Body of pancreas (tissue), 4 donors: ENCODE results near the gene STPG4.

Experiments used
- POLR2A ChIP-seq, 3 donors: fragments of 450-650 bp; IDR thresholded peaks; one replicate each; pipeline ENCODE4 v1.6.1; 2016; ENCODE audit warnings: antibody characterized with exemption in 3 of 3, mild to moderate bottlenecking in 2 of 3
- TF ChIP-seq, protein P1 (sequence below), 7 experiments: fragments of 450-650 bp in 4 of 7; fragments of 200-600 bp in 3 of 7; sonication (generic) in 3 of 7; IDR thresholded peaks; one replicate each; pipeline ENCODE4 v1.5.1; 2016 to 2019; ENCODE audit warnings: antibody characterized with exemption in 7 of 7

DNA sequence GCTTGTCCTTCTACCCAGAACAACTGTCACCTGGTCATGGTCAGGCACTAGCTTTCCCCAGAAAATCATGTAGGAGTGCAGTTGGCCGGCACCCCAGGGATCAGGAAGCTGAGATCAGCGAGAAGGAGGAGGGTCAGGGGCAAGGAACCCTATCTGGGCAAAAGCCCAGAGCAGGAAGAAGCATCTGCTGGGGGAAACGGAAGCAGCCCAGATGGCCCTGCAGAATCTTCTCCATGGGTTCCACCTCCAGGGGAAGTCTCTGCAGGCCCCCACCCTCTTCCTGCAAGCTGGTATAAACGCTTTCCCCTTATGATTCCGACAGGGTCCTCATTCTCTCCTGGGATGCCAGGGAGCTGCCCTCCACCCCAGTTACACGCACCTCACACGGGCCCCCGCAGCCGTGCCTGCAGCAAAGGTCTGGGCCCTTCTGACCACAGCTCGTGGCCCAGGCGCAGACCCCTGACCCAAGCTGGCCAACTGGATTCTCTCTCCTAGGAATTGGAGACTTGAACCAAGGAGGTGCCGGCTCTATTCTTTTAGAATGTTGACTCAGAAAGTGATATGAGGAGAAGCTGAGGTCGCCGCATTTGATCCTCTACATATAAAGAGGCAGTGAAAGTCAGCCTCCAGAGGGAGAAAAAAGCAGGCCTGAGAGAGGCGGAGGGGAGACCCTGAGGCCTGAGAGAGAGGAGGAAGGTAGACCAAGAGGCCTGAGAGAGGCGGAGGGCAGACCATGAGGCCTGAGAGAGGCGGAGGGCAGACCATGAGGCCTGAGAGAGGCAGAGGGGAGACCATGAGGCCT, 71.0 kb downstream of the STPG4 start:
- TF ChIP-seq, protein P1, sequence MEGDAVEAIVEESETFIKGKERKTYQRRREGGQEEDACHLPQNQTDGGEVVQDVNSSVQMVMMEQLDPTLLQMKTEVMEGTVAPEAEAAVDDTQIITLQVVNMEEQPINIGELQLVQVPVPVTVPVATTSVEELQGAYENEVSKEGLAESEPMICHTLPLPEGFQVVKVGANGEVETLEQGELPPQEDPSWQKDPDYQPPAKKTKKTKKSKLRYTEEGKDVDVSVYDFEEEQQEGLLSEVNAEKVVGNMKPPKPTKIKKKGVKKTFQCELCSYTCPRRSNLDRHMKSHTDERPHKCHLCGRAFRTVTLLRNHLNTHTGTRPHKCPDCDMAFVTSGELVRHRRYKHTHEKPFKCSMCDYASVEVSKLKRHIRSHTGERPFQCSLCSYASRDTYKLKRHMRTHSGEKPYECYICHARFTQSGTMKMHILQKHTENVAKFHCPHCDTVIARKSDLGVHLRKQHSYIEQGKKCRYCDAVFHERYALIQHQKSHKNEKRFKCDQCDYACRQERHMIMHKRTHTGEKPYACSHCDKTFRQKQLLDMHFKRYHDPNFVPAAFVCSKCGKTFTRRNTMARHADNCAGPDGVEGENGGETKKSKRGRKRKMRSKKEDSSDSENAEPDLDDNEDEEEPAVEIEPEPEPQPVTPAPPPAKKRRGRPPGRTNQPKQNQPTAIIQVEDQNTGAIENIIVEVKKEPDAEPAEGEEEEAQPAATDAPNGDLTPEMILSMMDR (IDR thresholded peaks at IDR 0.05): no peak
- TF ChIP-seq POLR2A (IDR thresholded peaks at IDR 0.05): no peak
